ENCODE measurements around the gene SAP30.

DNA sequence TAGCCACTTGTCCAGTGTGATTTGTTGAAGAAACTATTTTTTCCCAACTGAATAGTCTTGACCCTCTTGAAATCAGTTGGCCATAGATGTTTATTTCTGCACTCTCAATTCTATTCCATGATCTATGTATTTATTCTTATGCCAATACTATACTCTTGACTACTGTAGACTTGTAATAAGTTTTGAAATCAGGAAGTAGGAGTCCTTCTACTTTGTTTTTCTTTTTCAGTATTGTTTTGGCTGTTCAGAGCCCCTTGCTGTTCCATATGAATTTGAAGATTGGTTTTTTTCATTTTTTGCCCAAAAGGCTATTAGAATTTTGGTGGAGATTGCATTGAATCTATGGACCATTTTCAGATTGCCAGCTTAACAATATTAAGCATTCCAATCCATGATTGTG, 10.2 kb downstream of the SAP30 start:
- no peak for TF ChIP-seq POLR2AphosphoS5 (IDR thresholded peaks at IDR 0.05; ENCODE audit: insufficient read depth in 1 of 2, low read depth in 1 of 2)
- TF ChIP-seq, protein P1, sequence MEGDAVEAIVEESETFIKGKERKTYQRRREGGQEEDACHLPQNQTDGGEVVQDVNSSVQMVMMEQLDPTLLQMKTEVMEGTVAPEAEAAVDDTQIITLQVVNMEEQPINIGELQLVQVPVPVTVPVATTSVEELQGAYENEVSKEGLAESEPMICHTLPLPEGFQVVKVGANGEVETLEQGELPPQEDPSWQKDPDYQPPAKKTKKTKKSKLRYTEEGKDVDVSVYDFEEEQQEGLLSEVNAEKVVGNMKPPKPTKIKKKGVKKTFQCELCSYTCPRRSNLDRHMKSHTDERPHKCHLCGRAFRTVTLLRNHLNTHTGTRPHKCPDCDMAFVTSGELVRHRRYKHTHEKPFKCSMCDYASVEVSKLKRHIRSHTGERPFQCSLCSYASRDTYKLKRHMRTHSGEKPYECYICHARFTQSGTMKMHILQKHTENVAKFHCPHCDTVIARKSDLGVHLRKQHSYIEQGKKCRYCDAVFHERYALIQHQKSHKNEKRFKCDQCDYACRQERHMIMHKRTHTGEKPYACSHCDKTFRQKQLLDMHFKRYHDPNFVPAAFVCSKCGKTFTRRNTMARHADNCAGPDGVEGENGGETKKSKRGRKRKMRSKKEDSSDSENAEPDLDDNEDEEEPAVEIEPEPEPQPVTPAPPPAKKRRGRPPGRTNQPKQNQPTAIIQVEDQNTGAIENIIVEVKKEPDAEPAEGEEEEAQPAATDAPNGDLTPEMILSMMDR (IDR thresholded peaks at IDR 0.05): no peak
- no peak for TF ChIP-seq POLR2A (IDR thresholded peaks at IDR 0.05)

Data from vagina (tissue), 2 donors.